HAP-1 (cell line): ENCODE data around the gene KLHL7.

Experiments used
- DNase-seq, 2 experiments: peaks; one replicate each; pipeline ENCODE4 v3.0.0-alpha.2; 2016 to 2020; ENCODE audit warnings: low spot score in 2 of 2
- H3K27me3 ChIP-seq: fragments of 250-450 bp; sonication (Bioruptor Pico); 2 replicates; pipeline ENCODE4 v1.5.1; 2020; ENCODE audit warnings: low read depth, mild to moderate bottlenecking, moderate library complexity
- H3K36me3 ChIP-seq: fragments of 250-450 bp; sonication (Bioruptor Pico); replicated peaks from 2 replicates; pipeline ENCODE4 v1.5.1; 2020; ENCODE audit warnings: mild to moderate bottlenecking
- H3K4me1 ChIP-seq: fragments of 250-450 bp; sonication (Bioruptor Pico); 2 replicates; pipeline ENCODE4 v1.5.1; 2020; ENCODE audit warnings: mild to moderate bottlenecking
- H3K4me3 ChIP-seq: fragments of 250-450 bp; sonication (Bioruptor Pico); 2 replicates; pipeline ENCODE4 v1.5.1; 2020; ENCODE audit warnings: mild to moderate bottlenecking, moderate library complexity
- H3K9me3 ChIP-seq: fragments of 250-450 bp; sonication (Bioruptor Pico); 2 replicates; pipeline ENCODE4 v1.5.1; 2020; ENCODE audit warnings: mild to moderate bottlenecking, moderate library complexity
- in situ Hi-C: fragments of 300-500 bp; cut with MboI; formaldehyde crosslinking; loops from 3 replicates; pipeline ENCODE4 v1.14.3; 2020; ENCODE audit warnings: low sequenced_read_pairs, inconsistent platforms, mixed read lengths

KLHL7 gene

GRCh38 chr7:23204241-23204640, 98.7 kb downstream of the KLHL7 start:
- Histone ChIP-seq H3K9me3 (no peaks in the 10 kb centered on the region), H3K27me3 (no peaks in the 10 kb centered on the region), H3K4me1 (no peaks in the 10 kb centered on the region), H3K4me3 (no peak overlapping the region), H3K36me3 (peaks cover 20% of the 10 kb centered on the region)
- no peak for DNase-seq
- in situ Hi-C loops: no loop called here

DNA sequence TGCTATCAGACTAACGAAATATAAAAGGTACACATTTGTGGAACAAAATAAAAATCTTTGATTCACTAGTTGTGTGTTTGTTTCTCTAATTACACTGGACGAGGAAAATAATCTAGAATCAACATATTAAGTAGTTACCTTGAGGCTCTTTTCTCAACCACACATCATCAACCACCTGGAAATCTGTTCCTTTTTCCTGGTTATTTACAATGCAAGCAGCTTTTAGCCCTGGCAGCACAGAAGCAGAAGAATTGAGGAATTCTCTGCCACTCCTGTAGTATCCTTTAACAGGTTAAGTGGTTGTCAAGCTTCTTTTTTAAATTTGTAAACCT, 100.0 kb downstream of the KLHL7 start:
- H3K27me3 ChIP-seq: no peaks in the 10 kb centered on the region
- H3K9me3 ChIP-seq: no peaks in the 10 kb centered on the region
- no peak overlapping the region for H3K4me3 ChIP-seq
- in situ Hi-C loops: no loop called here
- DNase-seq: no peak
- H3K36me3 ChIP-seq: peaks cover 7% of the 10 kb centered on the region
- no peaks in the 10 kb centered on the region for H3K4me1 ChIP-seq

GRCh38 chr7:23205909-23206767, 100.6 kb downstream of the KLHL7 start:
- no peak for DNase-seq
- H3K9me3 ChIP-seq: no peaks in the 10 kb centered on the region
- peaks cover 4% of the 10 kb centered on the region for H3K36me3 ChIP-seq
- H3K4me3 ChIP-seq: no peak overlapping the region
- in situ Hi-C loops: no loop called here
- H3K27me3 ChIP-seq: no peaks in the 10 kb centered on the region
- H3K4me1 ChIP-seq: no peaks in the 10 kb centered on the region

GRCh38 chr7:23207021-23207420, 101.4 kb downstream of the KLHL7 start:
- Histone ChIP-seq H3K4me3 (no peak overlapping the region), H3K27me3 (no peaks in the 10 kb centered on the region), H3K9me3 (no peaks in the 10 kb centered on the region), H3K4me1 (no peaks in the 10 kb centered on the region), H3K36me3 (no peaks in the 10 kb centered on the region)
- in situ Hi-C loops: no loop called here
- no peak for DNase-seq

GRCh38 chr7:23207884-23208283, 102.3 kb downstream of the KLHL7 start:
- Histone ChIP-seq H3K27me3 (no peaks in the 10 kb centered on the region), H3K9me3 (no peaks in the 10 kb centered on the region), H3K4me1 (no peaks in the 10 kb centered on the region), H3K36me3 (no peaks in the 10 kb centered on the region), H3K4me3 (no peak overlapping the region)
- in situ Hi-C loops: no loop called here
- no peak for DNase-seq

GRCh38 chr7:23208316-23208715, 102.7 kb downstream of the KLHL7 start:
- Histone ChIP-seq H3K4me3 (no peak overlapping the region), H3K9me3 (no peaks in the 10 kb centered on the region), H3K4me1 (no peaks in the 10 kb centered on the region), H3K27me3 (no peaks in the 10 kb centered on the region), H3K36me3 (no peaks in the 10 kb centered on the region)
- DNase-seq: no peak
- in situ Hi-C loops: no loop called here

- Histone ChIP-seq H3K9me3 (no peaks in the 10 kb centered on the region), H3K4me1 (no peaks in the 10 kb centered on the region), H3K4me3 (no peak overlapping the region), H3K27me3 (no peaks in the 10 kb centered on the region), H3K36me3 (no peaks in the 10 kb centered on the region)
- no peak for DNase-seq
- in situ Hi-C loops: no loop called here
Measured at GRCh38 chr7:23210506-23210905, 104.9 kb downstream of the KLHL7 start.

GRCh38 chr7:23211589-23211988, 106.0 kb downstream of the KLHL7 start:
- H3K36me3 ChIP-seq: no peaks in the 10 kb centered on the region
- no peak overlapping the region for H3K4me3 ChIP-seq
- no peaks in the 10 kb centered on the region for H3K9me3 ChIP-seq
- no peaks in the 10 kb centered on the region for H3K27me3 ChIP-seq
- no peaks in the 10 kb centered on the region for H3K4me1 ChIP-seq
- in situ Hi-C loops: no loop called here
- no peak for DNase-seq

DNA sequence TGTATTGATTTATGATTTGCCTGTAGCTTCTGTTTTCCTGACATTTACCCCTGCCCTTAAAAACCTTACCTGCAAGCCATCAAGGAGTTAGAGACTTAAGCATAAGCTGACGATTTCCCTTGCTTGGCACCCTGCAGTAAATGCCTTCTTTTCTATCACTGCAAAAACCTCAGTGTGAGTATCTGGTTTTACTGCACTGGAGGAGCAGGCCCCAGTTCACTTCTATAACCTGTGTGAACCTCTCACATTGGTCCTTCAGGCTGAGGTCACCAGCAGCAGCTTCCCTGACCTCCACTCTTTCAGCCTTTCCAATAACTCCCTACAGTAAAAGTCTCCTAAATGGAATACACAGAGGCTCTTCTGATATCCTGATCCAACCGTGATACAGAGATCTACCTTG, 106.8 kb downstream of the KLHL7 start:
- no peaks in the 10 kb centered on the region for H3K9me3 ChIP-seq
- H3K4me1 ChIP-seq: no peaks in the 10 kb centered on the region
- no peak overlapping the region for H3K4me3 ChIP-seq
- no peaks in the 10 kb centered on the region for H3K36me3 ChIP-seq
- in situ Hi-C loops: no loop called here
- DNase-seq: no peak
- H3K27me3 ChIP-seq: no peaks in the 10 kb centered on the region

DNA sequence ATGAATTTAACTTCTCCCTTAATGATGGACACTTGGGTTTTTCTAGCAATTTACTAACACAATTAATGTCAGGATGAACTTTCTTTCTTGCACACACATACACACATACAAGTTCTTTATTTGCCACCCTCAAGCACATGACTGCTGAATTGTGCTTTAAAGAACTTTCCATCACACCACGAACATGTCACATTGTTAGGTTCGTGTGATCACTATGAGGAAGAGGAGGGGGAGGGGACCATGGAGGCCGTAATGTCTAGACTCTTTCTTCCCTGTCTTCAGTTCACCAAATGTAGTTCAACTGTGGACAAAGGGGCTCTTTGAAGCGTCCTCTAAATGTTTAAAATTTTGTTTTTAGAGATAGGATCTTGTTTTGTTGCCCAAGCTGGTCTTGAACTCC, 107.3 kb downstream of the KLHL7 start:
- no peak overlapping the region for H3K4me3 ChIP-seq
- H3K27me3 ChIP-seq: no peaks in the 10 kb centered on the region
- in situ Hi-C loops: no loop called here
- H3K9me3 ChIP-seq: no peaks in the 10 kb centered on the region
- no peak for DNase-seq
- H3K36me3 ChIP-seq: no peaks in the 10 kb centered on the region
- no peaks in the 10 kb centered on the region for H3K4me1 ChIP-seq

DNA sequence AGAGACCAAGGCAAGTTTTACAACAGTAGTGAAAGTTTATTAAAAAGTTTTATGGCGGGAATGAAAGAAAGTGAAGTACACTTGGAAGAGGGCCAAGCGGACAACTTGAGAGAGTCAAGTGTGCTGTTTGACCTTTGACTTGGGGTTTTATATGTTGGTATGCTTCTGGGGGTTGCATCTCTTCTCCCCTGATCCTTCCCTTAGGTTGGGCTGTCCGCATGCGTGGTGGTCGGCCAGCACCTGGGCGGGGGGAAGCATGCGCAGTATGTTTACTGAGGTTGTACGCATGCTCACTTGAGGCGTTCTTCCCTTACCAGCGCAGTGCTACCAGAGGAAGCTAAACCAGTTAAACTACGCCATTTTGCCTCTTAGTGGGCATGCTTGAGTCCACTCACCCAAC, 108.2 kb downstream of the KLHL7 start:
- in situ Hi-C loops: no loop called here
- DNase-seq: no peak
- no peaks in the 10 kb centered on the region for H3K4me1 ChIP-seq

GRCh38 chr7:23214423-23214822, 108.8 kb downstream of the KLHL7 start:
- H3K9me3 ChIP-seq: no peaks in the 10 kb centered on the region
- no peak overlapping the region for H3K4me3 ChIP-seq
- DNase-seq: no peak
- no peaks in the 10 kb centered on the region for H3K27me3 ChIP-seq
- no peaks in the 10 kb centered on the region for H3K4me1 ChIP-seq
- in situ Hi-C loops: no loop called here
- no peaks in the 10 kb centered on the region for H3K36me3 ChIP-seq

More for the DNA sequence above, 108.2 kb downstream of the KLHL7 start:
- Histone ChIP-seq H3K4me3 (no peak overlapping the region), H3K36me3 (no peaks in the 10 kb centered on the region), H3K9me3 (no peaks in the 10 kb centered on the region), H3K27me3 (no peaks in the 10 kb centered on the region)

DNA sequence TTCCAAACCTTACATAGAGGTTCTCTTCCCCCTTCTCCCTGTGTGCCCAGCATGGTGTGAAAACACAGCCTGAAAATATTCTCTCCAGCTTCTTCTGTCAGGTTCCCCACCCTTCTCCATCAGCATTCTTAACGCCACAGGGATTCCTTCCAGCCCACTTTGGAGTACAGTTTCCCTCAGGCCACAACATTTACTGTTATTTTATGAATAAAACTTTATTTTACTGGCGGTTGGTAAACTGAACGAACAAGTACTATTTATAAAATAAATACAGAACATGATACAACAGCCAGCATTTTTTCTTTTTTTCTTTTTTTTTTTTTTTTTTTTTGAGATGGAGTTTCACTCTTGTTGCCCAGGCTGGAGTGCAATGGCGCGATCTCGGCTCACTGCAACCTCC, 109.4 kb downstream of the KLHL7 start:
- H3K27me3 ChIP-seq: no peaks in the 10 kb centered on the region
- no peaks in the 10 kb centered on the region for H3K9me3 ChIP-seq
- no peaks in the 10 kb centered on the region for H3K4me1 ChIP-seq
- in situ Hi-C loops: no loop called here
- no peaks in the 10 kb centered on the region for H3K36me3 ChIP-seq
- no peak overlapping the region for H3K4me3 ChIP-seq
- no peak for DNase-seq

DNA sequence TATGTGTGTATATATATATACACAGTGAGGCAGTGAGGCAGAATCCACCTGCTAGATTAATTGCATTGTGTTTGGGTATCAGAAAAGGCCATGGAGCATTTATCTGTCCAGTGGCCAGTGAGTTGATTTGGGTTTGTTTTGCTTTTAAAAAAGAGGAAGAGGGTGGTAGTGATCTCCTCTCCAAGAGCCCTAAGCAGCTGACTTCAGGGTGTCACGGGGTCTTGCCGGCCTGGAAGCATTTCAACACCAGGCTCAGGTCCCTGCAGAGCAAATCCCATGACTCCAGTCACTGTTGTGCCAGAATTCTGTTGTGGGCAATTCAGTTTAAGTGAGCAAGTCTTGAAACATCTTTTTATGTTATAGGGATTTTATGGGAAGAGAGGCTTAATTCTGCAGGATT, 110.4 kb downstream of the KLHL7 start:
- in situ Hi-C loops: no loop called here
- Histone ChIP-seq H3K9me3 (no peaks in the 10 kb centered on the region), H3K4me1 (no peaks in the 10 kb centered on the region), H3K36me3 (no peaks in the 10 kb centered on the region), H3K27me3 (no peaks in the 10 kb centered on the region), H3K4me3 (no peak overlapping the region)
- DNase-seq: no peak

GRCh38 chr7:23218196-23218595, 112.6 kb downstream of the KLHL7 start:
- DNase-seq: no peak
- Histone ChIP-seq H3K4me3 (no peak overlapping the region), H3K9me3 (no peaks in the 10 kb centered on the region), H3K27me3 (no peaks in the 10 kb centered on the region), H3K4me1 (no peaks in the 10 kb centered on the region), H3K36me3 (no peaks in the 10 kb centered on the region)
- in situ Hi-C loops: no loop called here
